GM20000 (cell line): ENCODE measurements around the gene DYNLL1.
"Not testable (repeated sequence)": the region's sequence is repeated elsewhere in the genome, so short reads cannot be mapped to it uniquely, and the experiment has no call there.

Experiments used
- DNase-seq: peaks from one replicate; pipeline ENCODE4 v3.0.0; 2012; ENCODE audit warnings: low spot score
- CTCF ChIP-seq: IDR thresholded peaks from 2 replicates; pipeline ENCODE4 v1.5.1; 2012; ENCODE audit warnings: mild to moderate bottlenecking, control low read depth; ENCODE audit errors: extremely low read depth, missing control alignments

The DYNLL1 gene

GRCh38 chr12:120495731-120496412 is at the start of gene DYNLL1:
Gene DYNLL1, plus strand, starts transcription at chr12:120496113. Its CDS starts 309 bp downstream, at chr12:120496422.
- TF ChIP-seq CTCF: no peak
- peak; percentile 97 for DNase-seq

- DNase-seq: not testable (repeated sequence)
Measured at GRCh38 chr12:120446844-120447178, 49.1 kb upstream of the DYNLL1 start.

- TF ChIP-seq CTCF: no peak
Measured at GRCh38 chr12:120447992-120448391, 47.9 kb upstream of the DYNLL1 start.

GRCh38 chr12:120452524-120452923 is 43.4 kb upstream of the DYNLL1 start:
- not testable (repeated sequence) for DNase-seq

More at GRCh38 chr12:120447992-120448391, 47.9 kb upstream of the DYNLL1 start:
- no peak for DNase-seq

GRCh38 chr12:120453060-120453750 is 42.7 kb upstream of the DYNLL1 start:
- TF ChIP-seq CTCF: no peak
- DNase-seq: no peak

- peak; percentile 41 for DNase-seq
- TF ChIP-seq CTCF: peak; percentile 53
Measured at GRCh38 chr12:120453977-120454376, 41.9 kb upstream of the DYNLL1 start.

GRCh38 chr12:120455302-120455701 is 40.6 kb upstream of the DYNLL1 start:
- no peak for TF ChIP-seq CTCF
- DNase-seq: no peak

- TF ChIP-seq CTCF: no peak
- no peak for DNase-seq
Measured at GRCh38 chr12:120457133-120457532, 38.8 kb upstream of the DYNLL1 start.
